SH-SY5Y (cell line): ENCODE measurements around the gene IRAK2.

Source experiments
- GATA2 ChIP-seq: IDR thresholded peaks from 2 replicates; pipeline ENCODE4 v1.6.1; 2011; ENCODE audit warnings: mild to moderate bottlenecking, low read depth, low read length
- GATA3 ChIP-seq: IDR thresholded peaks from 2 replicates; pipeline ENCODE4 v1.6.1; 2011; ENCODE audit warnings: low read depth, mild to moderate bottlenecking, low read length, moderate library complexity

- TF ChIP-seq GATA2 (no peak), GATA3 (no peak)
Observed at GRCh38 chr3:10280177-10280529, 115.4 kb downstream of the IRAK2 start.
